HG03039 (cell line): ENCODE data around the gene OR6N2.

Experiments used
- ATAC-seq: cut with Tn5 transposase; IDR thresholded peaks from one replicate; pipeline ENCODE4 v1.9.1; 2021; ENCODE audit warnings: mild to moderate bottlenecking, moderate library complexity; ENCODE audit not compliant: unreplicated experiment

OR6N2 gene

DNA sequence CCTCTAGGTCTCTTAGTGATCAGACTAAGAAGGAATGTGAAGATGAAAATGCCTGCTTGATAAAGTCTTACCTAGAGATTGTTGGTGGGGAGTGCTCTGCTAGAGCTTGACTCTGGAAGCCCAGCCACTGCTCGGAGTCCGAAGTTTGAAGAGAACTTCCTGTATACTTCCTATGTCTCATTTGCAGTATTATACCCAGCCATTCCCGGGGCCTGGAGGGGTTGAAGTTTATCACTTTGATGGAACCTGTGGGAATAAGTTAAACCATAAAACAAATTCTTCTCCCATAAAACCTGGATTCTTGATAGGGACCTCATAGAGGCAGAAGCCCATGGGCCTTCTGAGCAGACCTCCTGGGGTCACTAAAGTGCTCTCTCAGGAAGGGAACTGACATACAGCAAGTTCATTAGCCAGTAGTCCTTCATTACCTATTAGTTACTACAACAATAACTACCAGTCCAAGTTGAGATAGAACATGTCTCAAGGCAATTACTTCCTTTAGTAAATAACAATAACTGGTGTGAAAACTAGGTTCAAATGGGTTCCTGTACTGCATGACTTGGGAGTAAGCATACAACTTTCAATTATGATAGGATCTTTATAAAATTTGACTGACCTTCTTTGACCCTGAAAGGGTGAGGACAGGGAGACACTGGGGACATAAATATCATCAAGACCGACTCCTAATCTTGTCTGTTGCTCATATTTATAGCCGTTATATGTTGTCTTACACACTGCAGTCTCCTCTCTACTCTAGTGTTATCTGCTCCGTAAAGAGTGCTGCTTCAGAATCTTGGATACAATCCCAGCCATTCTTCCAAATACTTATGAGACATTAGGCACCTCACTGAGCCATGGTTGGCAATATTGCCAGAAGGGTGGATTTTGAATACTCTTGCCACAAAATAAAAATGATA lies 8.8 kb downstream of the OR6N2 start, which contains the start of gene OR6N1:
Gene OR6N1 (minus strand): TSS at position 246 of the 917 bp plus-strand sequence. CDS start 5,513 bp downstream, outside the sequence.
- ATAC-seq = no peak

DNA sequence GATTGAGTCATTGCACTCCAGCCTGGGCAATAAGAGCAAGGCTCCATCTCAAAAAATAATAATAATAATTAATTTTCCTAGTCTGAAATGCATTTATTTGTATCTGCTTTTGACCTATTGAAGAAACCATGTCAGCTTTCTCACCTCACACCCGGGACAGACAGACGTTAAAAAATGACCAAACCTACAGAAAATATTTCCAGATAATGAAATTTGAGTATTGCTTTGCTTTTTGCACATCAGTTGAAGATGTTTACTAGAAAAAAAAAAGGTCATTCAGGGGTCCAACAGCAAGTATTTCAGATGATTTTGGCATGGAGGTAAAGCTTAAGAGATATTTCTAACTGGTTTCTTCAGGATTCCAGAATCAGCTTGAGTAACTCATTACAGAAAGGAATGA lies 26.6 kb downstream of the OR6N2 start, which contains the start of gene OR6K6:
Gene OR6K6 (plus strand): TSS at position 301 of the 400 bp plus-strand sequence. CDS start 168 bp downstream, outside the sequence.
- no peak for ATAC-seq

DNA sequence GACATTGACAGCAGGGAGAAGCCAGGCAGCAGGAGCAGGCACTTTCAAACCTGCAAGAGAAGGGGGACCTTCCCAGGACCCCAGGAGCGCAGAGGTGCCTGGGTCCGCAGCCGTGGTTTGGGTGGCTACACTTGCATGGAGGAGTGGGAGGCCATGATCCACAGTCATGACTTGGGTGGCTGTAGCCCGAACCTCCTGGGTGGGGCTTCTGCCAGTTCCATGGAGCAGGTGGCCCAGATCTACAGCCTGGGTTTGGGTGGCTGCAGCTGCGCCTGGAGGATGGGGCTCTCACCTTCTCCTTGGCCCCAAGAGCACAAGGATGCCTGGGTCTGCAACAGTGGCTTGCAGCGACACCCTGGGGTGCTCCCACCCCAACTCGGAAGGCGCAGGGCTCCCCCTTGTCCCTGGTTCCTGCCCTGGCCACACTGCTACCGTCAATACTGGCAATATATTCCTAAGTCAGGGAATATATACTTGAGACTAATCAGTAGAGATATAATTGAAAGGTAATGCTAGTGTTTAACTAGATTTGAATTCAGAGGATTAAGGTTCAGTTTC lies 28.8 kb downstream of the OR6N2 start:
- no peak for ATAC-seq

DNA sequence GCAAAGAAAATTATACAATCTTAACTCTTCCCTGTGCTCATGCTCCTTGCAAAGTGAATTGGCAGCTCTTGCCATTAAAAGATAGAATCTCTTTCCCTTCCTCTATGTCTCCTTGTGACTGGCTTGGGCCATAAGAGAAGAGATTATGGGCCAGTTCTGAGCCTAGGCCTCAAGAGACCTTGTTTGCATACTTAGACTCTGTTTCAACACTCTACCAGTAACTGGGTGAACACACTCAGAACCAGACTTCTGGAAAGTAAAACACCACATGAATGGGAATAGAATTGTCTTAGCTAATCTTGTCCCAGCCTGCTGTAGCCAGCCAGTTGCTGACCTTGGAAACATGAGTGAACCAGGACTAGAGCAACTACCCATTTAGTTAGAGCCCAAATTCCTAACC lies 45.2 kb downstream of the OR6N2 start:
- ATAC-seq = no peak

DNA sequence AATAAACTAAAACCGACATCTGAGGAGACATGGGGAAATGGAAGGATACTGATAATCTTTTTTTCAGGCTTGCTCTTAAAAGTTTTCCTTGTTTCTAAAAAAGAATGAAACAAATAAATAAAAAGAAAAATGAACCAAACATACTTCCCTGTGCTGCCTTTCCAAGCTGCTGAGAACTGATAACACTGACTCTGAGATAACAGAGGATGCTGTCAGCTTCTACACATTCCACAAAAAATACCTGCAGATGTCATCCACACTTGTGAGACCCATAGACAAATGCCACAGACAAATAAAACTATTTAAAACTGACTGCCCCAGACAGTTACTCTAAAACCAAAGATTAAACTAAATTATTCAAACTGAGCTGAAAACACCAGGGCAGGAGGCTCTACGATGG lies 48.5 kb downstream of the OR6N2 start:
- no peak for ATAC-seq

DNA sequence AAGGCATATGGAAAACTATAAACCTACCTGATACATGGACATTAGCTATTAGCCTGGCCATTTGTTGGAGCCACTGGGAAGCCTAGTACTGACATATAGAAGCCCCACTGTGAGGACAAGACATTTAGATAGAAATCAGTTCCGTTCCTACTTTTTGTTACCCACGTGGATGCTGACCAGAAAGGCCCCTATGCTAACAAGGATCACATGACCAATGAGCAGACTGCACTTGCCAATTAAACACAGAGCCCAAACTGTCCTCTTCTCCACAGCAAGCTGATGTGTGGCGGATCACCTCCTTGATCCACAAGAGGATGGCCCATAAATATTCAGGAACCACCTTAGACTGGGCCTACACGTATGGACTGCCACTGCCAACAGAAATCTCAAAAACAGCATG lies 49.3 kb downstream of the OR6N2 start:
- no peak for ATAC-seq

DNA sequence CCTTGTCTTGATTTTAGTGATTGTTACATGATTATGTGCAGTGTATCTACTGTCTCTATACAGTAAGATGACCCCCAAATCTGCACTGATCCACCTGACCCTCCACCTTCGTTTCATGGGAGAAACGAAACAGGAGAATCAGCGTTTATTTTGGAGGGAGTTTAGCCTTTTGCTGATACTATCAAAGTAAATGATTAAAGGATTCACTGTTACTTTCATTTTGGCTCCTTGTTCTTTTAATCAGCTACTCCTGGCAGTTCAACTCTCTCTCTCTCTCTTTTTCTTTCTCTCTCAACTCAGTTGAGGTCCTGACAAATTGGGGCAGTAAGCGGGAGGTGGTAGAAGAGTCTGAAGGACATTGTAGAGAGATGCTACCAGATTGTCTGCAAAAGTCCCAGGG lies 50.6 kb downstream of the OR6N2 start:
- ATAC-seq = no peak

DNA sequence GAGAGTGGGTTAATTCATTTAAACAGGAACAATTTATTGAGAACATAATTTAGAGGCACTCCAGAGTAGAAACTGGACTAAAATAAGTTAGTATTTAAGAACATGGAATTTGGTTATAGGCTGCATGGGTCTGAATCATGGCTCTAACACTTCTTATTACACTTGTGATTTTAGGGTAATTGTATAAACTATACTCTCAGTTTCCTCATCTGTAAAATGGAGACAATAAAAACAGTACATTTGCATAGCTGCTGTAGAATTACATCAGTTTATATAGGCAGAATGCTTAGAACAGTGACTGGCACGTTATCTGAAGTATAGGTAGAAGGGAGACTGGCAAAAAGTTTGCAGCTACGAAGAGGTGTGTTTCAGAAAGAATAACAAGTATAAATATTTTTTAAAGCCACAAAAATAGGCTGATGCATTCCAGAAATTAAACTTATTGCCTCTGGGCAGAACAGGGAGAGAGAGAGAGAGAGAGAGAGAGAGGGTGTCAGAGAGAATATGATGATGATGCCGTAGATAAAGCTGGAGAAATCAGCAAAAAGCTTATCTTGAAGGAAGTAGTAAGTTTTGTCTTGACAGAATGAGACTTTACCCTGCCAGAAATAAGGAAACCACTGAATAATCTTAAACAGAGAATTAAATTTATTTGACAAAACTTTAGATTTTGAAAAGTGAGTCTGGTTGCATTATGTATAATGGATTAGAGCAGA lies 52.3 kb downstream of the OR6N2 start:
- ATAC-seq = no peak

DNA sequence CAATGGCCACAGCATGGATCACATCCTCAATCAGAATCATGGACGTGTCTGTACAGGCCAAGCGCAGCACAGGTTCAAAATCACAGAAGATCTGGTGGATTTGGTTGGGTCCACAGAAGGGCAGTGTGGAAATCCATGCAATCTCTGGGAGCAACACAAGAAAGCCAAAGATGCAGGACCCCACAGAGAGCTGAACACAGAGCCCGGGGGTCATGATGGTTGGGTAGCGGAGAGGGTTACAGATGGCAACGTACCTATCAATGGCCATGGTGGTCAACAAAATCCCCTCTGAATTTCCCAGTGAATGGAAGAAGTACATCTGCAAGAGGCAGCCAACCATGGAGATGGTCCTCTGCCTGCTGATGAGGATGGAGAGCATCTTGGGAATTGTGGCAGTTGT lies 56.6 kb downstream of the OR6N2 start:
- ATAC-seq = no peak
